PC-9 (cell line): ENCODE results near the gene PGGHG. TPM values are rescaled to one million over a fixed set of nuclear protein-coding genes. Genes with fewer than 3 reads are reported as not detected.

Experiments
- BruUV-seq: library from RNA; stranded (reverse); fragments of 400-500 nt; replicated peaks from 2 replicates; lab custom pipeline; 2021; lab: Mats Ljungman, UMichigan
- CTCF ChIA-PET: fragments of 300-600 bp; sonication (Branson Sonifier 250); formaldehyde crosslinking; loops from one replicate; lab custom pipeline; 2022; ENCODE audit warnings: antibody characterized with exemption; lab: Charles Lee
- POLR2A ChIA-PET: fragments of 300-600 bp; sonication (Branson Sonifier 250); formaldehyde crosslinking; loops from one replicate; lab custom pipeline; 2022; ENCODE audit warnings: antibody characterized with exemption; ENCODE audit not compliant: unreplicated experiment; lab: Charles Lee
- DNase-seq, 2 experiments: peaks; one replicate each; pipeline versions ENCODE4 v3.0.0 to v3.0.0-alpha.2; 2015 to 2022; ENCODE audit warnings: mixed read lengths in 1 of 2
- H2AFZ ChIP-seq: fragments of 200-600 bp; sonication (generic); 2 replicates; pipeline ENCODE4 v1.8.1; 2017; ENCODE audit warnings: antibody characterized with exemption
- H3F3A ChIP-seq: fragments of 200-600 bp; sonication (generic); 2 replicates; pipeline ENCODE4 v1.8.1; 2017; ENCODE audit warnings: antibody characterized with exemption, mild to moderate bottlenecking, low read depth; ENCODE audit not compliant: insufficient read depth
- H3K27ac ChIP-seq: fragments of 200-600 bp; sonication (generic); 2 replicates; pipeline ENCODE4 v1.6.1; 2016; ENCODE audit warnings: mixed run types
- H3K27me3 ChIP-seq: fragments of 200-600 bp; sonication (generic); 2 replicates; pipeline ENCODE4 v1.6.1; 2016; ENCODE audit warnings: low read depth, mixed run types; ENCODE audit not compliant: insufficient read depth
- H3K36me3 ChIP-seq: fragments of 200-600 bp; sonication (generic); 2 replicates; pipeline ENCODE4 v1.6.1; 2016; ENCODE audit warnings: low read depth, mixed run types
- H3K4me1 ChIP-seq: fragments of 200-600 bp; sonication (generic); replicated peaks from 2 replicates; pipeline ENCODE4 v1.6.1; 2016; ENCODE audit warnings: mixed run types; ENCODE audit not compliant: insufficient read depth
- H3K4me2 ChIP-seq: fragments of 200-600 bp; sonication (generic); 2 replicates; pipeline ENCODE4 v1.6.1; 2017; ENCODE audit warnings: mixed run types
- H3K4me3 ChIP-seq: fragments of 200-600 bp; sonication (generic); 2 replicates; pipeline ENCODE4 v1.6.1; 2016; ENCODE audit warnings: mixed run types
- H3K79me2 ChIP-seq: fragments of 200-600 bp; sonication (generic); 2 replicates; pipeline ENCODE4 v1.6.1; 2017; ENCODE audit warnings: low read depth, mixed run types
- H3K9me2 ChIP-seq: fragments of 200-600 bp; sonication (generic); 2 replicates; pipeline ENCODE4 v1.8.1; 2017; ENCODE audit warnings: mild to moderate bottlenecking; ENCODE audit not compliant: insufficient read depth
- H3K9me3 ChIP-seq: fragments of 200-600 bp; sonication (generic); 2 replicates; pipeline ENCODE4 v1.8.1; 2016; ENCODE audit warnings: low read depth; ENCODE audit not compliant: insufficient read depth
- H4K20me1 ChIP-seq: fragments of 200-600 bp; sonication (generic); 2 replicates; pipeline ENCODE4 v1.8.1; 2017; ENCODE audit not compliant: insufficient read depth
- EZH2 ChIP-seq: fragments of 200-600 bp; sonication (generic); IDR thresholded peaks from 2 replicates; pipeline ENCODE4 v1.8.0; 2017; ENCODE audit warnings: antibody characterized with exemption, low read depth
- intact Hi-C: fragments of 100-400 bp; cut with micrococcal nuclease; formaldehyde crosslinking; loops from one replicate; pipeline ENCODE4 v1.10.0; 2022; ENCODE audit not compliant: unreplicated experiment
- total RNA-seq: library from RNA; stranded (reverse); gene quantifications from 2 replicates; pipeline ENCODE4 v1.2.3, GENCODE V29; 2021
- TF ChIP-seq, protein P1 (sequence below): fragments of 200-600 bp; sonication (generic); conservative IDR thresholded peaks from 2 replicates; pipeline ENCODE4 v1.6.1; 2017; ENCODE audit warnings: mixed run types, antibody characterized with exemption, mild to moderate bottlenecking, moderate library complexity

The PGGHG gene
- total RNA-seq, 1 experiment from 2014 or later = 68.6 TPM

DNA sequence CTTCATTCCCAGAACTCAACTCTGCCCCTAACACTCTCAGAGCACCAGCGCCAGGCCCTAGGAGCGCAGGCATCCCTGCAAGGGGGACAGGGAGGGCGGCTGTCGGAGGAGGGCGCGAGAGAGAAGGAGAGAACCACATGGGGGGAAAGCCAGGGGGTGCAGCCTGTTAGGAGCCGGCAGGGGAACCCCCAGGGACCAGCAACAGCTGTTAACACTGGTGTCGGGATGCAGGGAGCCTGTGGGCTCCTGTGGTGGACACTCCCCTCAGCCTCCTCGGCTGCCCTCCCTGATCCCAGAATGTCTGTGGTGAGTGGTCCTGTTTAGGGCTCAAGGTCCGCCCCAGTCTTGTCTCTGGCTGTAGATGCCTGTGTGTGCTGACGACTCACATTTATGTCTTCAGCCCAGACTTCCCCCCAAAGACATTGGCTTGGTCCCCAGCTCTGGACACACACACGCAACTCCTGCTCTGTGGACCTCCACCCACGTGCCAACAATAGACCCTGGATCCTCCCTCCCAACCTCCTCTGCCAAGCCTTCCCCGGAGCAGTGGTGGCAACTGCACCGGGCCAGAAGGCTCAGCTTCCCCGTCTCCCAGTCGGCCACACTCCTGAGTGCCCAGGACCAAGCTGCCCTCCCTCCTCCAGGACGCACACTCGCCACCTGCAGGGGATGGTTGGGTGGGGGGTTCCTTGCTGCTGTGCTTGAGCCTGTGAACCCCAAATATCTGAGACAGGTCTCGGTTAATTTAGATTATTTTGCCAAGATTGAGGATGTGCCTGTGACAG, 11.2 kb downstream of the PGGHG start:
- Histone ChIP-seq H3K79me2 (no peaks in the 10 kb centered on the region), H3K27me3 (no peaks in the 10 kb centered on the region), H3F3A (no peaks in the 10 kb centered on the region), H2AFZ (no peak overlapping the region), H3K27ac (no peak overlapping the region), H3K4me2 (no peak overlapping the region), H3K9me2 (no peaks in the 10 kb centered on the region), H3K4me3 (no peak overlapping the region), H3K4me1 (no peaks in the 10 kb centered on the region), H4K20me1 (no peaks in the 10 kb centered on the region), H3K9me3 (no peaks in the 10 kb centered on the region), H3K36me3 (no peaks in the 10 kb centered on the region)
- TF ChIP-seq, protein P1, sequence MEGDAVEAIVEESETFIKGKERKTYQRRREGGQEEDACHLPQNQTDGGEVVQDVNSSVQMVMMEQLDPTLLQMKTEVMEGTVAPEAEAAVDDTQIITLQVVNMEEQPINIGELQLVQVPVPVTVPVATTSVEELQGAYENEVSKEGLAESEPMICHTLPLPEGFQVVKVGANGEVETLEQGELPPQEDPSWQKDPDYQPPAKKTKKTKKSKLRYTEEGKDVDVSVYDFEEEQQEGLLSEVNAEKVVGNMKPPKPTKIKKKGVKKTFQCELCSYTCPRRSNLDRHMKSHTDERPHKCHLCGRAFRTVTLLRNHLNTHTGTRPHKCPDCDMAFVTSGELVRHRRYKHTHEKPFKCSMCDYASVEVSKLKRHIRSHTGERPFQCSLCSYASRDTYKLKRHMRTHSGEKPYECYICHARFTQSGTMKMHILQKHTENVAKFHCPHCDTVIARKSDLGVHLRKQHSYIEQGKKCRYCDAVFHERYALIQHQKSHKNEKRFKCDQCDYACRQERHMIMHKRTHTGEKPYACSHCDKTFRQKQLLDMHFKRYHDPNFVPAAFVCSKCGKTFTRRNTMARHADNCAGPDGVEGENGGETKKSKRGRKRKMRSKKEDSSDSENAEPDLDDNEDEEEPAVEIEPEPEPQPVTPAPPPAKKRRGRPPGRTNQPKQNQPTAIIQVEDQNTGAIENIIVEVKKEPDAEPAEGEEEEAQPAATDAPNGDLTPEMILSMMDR = no peak
- TF ChIP-seq EZH2 = no peak
- intact Hi-C loops = no loop called here
- POLR2A ChIA-PET = no interaction called here
- DNase-seq = no peak
- CTCF ChIA-PET = no interaction called here
- BruUV-seq = no TSS peak

DNA sequence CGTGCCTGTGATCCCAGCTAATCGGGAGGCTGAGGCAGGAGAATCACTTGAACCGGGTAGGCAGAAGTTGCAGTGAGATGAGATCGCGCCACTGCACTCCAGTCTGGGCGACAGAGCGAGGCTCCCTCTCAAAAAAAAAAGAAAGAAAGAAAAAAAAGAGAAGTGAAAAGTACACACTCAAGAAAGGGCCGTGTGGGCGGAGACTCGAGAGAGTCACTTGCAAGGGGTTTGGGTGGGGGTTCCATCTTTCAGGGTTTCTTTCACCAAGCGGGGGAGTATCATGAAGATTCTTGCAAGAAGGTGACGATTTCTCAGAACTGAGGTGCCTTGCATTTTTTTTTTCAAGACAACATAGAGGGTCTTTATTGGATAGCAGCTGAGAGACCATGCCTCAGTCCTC, 14.4 kb downstream of the PGGHG start:
- no peaks in the 10 kb centered on the region for H3F3A ChIP-seq

DNA sequence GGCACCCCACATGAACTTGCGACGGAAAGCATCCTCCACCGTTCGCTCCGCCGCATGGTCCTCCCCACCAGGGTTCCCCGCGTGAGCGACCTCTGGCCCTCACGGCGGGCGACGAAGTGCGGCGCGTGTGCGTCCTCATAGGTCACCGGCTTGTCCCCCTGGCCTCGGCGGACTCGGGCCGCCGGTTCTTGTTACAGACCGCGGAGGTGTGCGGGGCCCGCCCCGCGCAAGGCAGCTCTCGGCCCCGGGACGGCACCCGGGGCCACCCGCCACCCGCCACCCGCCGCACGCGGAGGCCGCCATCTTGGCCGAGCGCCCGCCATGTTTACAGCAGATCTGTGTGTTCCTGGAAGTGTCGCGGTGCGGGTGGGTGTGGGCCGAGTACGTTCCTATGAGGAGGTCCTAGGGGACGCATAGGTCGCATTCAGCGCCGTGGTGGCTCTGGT, 15.2 kb downstream of the PGGHG start:
- Histone ChIP-seq H3K27me3 (no peaks in the 10 kb centered on the region), H3F3A (no peaks in the 10 kb centered on the region), H2AFZ (no peak overlapping the region), H3K36me3 (no peaks in the 10 kb centered on the region), H3K9me2 (no peaks in the 10 kb centered on the region), H3K27ac (no peak overlapping the region), H4K20me1 (no peaks in the 10 kb centered on the region), H3K4me1 (peaks cover 2% of the 10 kb centered on the region), H3K79me2 (no peaks in the 10 kb centered on the region), H3K4me2 (no peak overlapping the region), H3K9me3 (no peaks in the 10 kb centered on the region), H3K4me3 (no peak overlapping the region)
- ChIA-PET CTCF (no interaction called here), POLR2A (no interaction called here)
- BruUV-seq = no TSS peak
- TF ChIP-seq, protein P1 = no peak
- no peak for TF ChIP-seq EZH2
- DNase-seq = no peak
- intact Hi-C loops = no loop called here

More for the DNA sequence above, 14.4 kb downstream of the PGGHG start:
- H3K4me3 ChIP-seq = no peak overlapping the region
- intact Hi-C loops = no loop called here
- BruUV-seq = no TSS peak
- ChIA-PET POLR2A (no interaction called here), CTCF (no interaction called here)
- no peak for TF ChIP-seq EZH2
- TF ChIP-seq, protein P1 = no peak
- H3K27ac ChIP-seq = no peak overlapping the region
- no peaks in the 10 kb centered on the region for H4K20me1 ChIP-seq
- H3K27me3 ChIP-seq = no peaks in the 10 kb centered on the region
- H2AFZ ChIP-seq = no peak overlapping the region
- no peaks in the 10 kb centered on the region for H3K9me3 ChIP-seq
- H3K4me1 ChIP-seq = no peaks in the 10 kb centered on the region
- no peaks in the 10 kb centered on the region for H3K9me2 ChIP-seq
- H3K79me2 ChIP-seq = no peaks in the 10 kb centered on the region
- H3K36me3 ChIP-seq = no peaks in the 10 kb centered on the region
- no peak overlapping the region for H3K4me2 ChIP-seq
- no peak for DNase-seq
